Renal pelvis (tissue), 4 donors: ENCODE data around the gene BBLN. TPM values are rescaled to one million over a fixed set of nuclear protein-coding genes. Genes with fewer than 3 reads are reported as not detected.
"Not testable (repeated sequence)": the region's sequence is repeated elsewhere in the genome, so short reads cannot be mapped to it uniquely, and the experiment has no call there.

Source experiments
- DNase-seq: peaks from one replicate; pipeline ENCODE4 v3.0.0-alpha.2; 2013
- polyA plus RNA-seq, 3 donors: library from polyadenylated mRNA; unstranded; fragments of 120-200 nt; gene quantifications; one replicate each; pipeline ENCODE4 v1.2.1, GENCODE V29; 2013; ENCODE audit not compliant: insufficient read length in 3 of 3

BBLN gene
- polyA plus RNA-seq, 3 donors = 51.7 to 63.7 (median 61.9) TPM

DNA sequence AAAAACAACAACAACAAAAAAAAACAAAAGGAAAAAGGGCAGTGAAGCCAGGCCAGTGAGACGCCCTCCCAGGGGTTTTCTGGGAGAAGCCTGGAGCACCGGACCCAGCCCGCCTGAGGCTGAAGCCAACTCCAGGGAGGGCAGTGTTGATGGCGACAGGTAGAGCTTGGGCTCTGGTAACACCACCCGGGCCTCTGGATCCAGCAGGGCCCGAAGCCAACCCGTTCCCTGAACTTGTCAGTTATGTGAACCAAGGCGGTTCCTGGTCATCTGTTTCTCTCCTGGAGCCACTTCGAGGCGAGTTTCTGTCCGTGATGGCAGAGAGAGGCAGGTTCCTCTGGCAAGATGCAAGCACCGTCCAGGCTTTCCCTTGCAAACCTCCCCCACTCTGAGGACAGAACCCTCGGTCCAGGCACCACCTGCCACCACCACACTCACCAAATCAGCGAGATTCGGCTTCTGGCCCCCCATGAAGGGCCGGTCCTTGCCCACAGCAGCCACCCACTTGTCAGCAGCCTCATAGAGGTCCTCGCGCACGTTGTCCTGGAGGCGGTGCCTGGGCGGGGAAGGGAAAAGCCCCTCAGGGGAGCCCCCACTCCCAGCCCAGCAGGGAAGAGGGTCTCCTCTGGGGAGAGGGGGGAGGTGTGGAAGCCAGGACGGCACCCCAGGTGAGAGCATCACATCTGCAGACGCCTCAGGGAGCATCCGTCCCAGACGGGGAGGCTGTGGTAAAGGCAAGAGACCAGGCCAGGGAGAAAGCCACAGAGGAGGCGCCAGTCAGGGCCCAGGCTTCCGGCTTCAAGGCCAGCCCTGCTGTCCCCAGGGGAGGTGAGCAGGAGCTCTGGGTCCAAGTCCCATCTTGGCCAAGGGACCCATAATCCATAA, 37.9 kb upstream of the BBLN start:
- DNase-seq = no peak

DNA sequence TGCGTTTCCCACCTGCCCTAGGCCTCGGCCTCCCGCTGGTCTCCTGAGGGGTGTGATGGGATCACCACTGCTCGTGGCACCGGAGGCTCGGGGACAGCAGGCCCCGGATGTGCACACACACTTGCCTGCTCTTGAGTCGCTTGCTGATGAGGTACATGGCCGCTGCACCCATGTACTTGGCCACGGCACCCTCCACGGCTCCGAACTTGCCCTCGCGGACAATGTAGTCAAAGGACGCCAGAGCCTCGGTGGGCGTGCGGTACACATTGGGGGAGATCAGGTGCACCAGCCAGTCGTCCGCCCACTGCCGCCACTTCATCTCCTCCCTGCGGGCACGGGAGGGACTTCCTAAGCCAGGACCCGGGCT, 37.3 kb upstream of the BBLN start:
- no peak for DNase-seq

DNA sequence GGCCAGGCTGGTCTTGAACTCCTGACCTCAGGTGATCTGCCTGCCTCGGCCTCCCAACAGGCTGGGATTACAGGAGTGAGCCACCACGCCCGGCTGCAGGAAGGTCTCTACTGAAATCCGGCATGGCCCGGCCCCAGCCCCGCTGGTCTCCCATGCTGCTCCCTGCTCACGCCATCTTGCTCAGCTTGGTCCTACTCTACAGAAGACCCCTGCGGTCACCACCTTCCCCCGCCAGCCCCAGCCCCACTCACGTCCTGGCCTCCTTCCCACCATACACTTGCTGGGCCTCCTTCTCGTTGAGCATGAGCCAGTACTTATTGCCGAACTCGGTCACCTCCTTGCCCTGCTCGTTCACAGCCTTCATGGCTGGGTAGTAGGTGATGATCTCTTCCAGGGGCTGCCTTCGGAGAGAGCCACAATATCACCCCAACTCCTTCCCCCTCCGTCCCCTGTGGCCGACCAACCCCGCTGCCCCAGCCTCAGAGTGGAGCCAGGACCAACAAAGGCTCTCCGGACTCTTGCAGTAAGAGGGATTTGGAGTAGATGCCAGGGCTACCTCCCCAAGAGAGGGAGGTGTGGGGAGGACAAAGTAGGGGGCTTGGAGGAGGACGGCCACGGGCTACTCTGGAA, 36.5 kb upstream of the BBLN start:
- DNase-seq = no peak

DNA sequence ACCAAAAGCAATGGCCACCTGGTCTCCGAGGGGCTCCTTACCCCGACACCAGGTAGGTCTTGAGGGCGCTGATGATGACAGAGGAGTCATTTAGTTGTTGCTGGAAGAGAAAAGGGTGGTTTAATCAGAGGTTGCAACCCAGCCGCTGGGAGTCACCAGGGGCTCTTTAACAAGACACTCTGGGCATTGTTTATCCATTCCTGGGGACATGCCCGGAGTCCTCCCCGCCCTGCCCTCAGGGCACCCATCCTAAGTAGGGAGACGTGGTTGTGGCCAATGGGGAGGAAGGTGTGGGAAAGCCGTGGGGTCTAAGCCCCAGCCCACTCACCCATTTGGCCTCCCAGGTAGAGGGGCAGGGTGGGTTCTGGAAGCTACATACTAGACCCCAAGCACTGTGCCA, 35.6 kb upstream of the BBLN start:
- no peak for DNase-seq

DNA sequence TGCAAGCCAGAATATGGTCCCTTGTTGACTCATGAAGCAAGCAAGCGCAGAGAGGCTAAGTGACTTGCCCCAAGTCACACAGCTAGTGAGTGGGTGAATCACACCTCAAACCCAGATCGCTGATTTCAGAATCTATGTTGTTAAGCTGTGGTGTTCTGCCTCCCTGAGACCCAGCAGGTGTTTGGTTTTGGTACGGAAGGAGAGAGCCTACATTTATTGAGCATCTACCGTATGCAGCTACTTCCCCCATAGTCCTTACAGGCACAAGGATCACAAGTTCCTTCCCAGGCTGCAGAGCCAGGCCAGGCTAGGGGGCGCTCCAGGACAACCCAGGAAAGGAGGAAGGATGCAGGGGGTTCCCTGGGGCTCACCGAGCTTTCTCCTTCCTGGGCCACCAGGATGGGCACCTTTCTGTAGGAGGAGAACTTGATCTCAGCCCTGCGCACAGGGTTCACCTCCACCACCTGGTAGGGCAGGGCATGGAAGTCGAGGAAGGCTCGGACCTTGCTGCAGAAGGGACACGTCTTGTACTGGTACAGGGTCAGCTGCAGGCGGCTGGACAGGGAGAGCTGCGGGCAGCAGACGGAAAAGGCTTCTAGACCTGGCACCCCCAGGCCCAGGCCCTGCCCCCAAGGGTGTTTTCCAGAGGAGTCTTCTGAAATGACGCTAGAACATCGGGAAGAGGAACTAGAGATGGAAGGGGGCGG, 35.0 kb upstream of the BBLN start:
- no peak for DNase-seq

- DNase-seq = no peak
These were observed 34.3 kb upstream of the BBLN start for GRCh38 chr9:128125580-128126354.

GRCh38 chr9:128127568-128127989, 32.5 kb upstream of the BBLN start, which contains the start of gene PTGES2:
TSS of gene PTGES2 (minus strand) at chr9:128127729. CDS start at chr9:128127717, 12 bp downstream.
- peak; percentile 88 for DNase-seq

- DNase-seq = peak; percentile 93
These were observed 31.9 kb upstream of the BBLN start for GRCh38 chr9:128127990-128128835.

GRCh38 chr9:128128836-128129590, 31.1 kb upstream of the BBLN start:
- DNase-seq = no peak

DNA sequence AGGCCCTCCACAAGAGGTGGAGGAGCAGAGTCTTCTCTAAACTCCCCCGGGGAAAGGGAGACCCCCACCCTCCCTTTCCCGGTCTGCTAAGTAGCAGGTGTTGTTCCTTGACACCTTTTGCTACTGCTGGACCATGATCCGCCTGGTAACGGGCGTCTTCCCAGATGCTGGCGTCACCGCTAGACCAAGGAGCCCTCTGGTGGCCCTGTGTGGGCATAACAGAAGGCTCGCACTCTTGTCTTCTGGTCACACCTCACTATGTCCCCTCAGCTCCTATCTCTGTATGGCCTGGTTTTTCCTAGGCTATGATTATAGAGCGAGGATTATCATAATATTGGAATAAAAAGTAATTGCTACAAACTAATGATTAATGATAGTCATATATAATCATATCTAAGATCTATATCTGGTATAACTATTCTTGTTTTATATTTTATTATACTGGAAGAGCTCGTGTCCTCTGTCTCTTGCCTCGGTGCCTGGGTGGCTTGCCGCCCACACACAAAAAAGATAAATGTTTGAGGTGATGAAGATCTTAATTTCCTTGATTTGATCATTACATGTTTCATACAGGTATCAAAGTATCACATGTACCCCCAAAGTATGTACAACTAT, 30.0 kb upstream of the BBLN start:
- not testable (repeated sequence) for DNase-seq

DNA sequence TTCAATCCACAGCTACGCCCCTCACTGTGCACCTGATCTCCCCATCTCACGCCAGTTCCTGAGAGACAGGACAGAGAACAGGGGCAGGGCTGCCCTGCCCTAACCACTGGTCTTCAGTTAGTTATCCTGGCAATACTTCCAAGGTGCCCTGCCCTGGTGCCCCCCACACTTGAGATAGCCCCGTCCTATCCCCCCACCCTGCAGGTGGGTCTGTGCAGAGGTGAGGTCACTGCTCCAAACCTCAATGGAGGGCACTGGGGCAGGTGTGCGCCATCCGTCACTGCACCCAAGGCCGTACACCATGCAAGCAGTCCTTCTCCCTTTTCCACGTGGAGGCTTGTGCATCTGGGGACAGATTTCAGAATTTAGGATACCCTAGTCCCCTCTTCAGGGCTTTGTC, 29.4 kb upstream of the BBLN start:
- DNase-seq = not testable (repeated sequence)

DNA sequence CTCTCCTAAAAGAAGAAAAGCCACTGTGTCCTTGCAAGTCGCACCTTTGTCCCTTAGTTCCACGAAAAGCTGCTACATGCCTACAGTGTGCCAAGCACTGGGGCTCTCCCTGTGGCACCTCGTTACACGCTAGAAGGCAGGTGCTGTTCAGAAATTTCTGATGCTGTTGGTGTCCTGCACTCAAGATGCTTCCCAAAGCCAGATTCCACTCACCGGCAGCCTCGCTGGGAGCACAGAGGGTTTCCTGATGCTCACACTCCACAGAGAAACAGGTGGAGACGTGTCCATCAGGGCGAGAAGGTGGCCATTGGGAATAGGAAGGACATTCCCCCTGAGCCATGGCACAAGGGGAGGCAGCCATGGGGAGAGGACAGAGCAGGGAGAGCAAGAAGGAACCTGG, 28.7 kb upstream of the BBLN start:
- DNase-seq = not testable (repeated sequence)

GRCh38 chr9:128132139-128132538, 27.9 kb upstream of the BBLN start:
- not testable (repeated sequence) for DNase-seq

DNA sequence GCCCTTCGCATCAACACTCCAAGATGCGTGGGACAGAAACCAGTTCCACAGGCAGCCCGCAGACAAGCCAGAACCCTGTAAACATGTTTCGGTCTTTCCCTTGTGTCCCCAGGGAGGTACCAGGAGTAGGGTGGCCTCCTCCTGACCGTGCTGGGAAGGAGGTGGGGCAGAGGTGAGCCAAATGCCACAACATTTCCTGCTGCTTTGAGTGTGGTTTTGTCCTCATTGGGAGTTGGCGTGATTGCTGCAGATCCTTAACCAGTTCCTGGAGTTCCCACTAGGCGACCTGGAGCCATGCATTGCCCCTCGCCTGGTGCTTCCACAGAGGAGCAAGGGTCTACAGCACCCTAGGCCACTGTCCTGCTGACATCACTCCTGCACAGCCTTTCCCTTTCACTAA, 24.5 kb upstream of the BBLN start:
- DNase-seq = not testable (repeated sequence)

DNA sequence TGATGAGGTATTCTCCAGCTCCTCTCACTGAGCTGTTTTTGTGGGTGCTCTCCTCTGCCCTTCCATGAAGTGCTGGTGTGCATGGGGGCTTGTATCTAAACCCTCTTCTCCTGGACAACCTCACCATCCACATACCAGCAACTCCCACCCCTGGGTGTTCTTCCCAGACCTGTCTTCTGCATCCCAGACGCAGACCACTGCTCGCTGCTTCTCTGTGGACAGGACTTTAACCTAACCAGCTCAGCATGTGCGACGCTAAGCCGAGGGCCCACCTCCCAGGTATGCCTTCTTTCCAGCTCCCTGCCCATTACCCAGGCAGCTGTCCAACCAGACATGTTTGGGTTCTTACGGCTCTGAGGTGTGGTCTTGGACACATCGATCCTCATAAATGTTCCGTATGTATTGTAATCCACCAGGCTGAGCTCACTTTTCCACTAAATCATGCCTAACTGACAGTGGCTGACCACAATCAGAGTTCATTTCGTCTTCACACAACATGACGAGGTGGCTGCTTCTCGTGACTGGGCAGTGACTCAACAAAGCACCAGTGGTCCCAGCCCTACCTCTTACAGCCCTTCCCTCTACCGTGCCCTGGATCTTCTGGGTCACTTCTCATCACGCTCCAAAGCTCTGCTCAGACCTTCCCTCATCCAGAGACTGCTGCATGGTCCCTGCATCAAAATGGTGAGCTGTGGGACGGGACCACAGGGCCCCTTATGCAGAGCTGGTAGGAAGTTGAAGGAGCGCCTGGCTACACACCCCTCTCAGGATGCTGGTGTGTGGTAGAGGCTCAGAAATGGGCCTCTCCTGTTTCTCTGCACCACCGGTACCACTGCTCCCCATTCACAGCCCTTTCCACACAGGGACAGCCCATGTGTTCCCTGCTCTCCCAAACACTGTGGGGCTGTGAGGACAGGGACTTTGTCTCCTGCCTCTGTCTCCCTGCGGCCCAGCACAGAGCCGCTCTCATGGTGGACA, 23.0 kb upstream of the BBLN start:
- DNase-seq = no peak

DNA sequence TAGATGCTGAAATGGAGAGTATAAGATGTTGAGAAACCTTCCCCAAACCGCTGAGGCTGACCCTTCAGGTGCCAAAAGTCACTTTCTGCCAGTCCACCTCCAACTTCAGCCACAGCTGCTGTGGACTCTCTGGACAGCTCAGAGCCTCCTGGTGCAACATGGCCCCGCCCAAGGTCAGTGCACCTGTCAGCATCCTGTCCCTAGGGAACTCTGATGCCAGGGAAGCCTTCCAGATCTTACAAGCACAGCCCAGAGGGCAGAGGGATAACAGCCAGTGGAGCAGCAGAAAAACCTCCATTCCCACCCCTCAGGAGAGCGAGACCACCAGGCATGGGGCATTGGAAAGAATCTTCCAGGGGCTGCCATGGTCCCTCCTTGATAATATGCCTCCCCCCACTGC, 22.1 kb upstream of the BBLN start:
- no peak for DNase-seq

GRCh38 chr9:128139621-128140020, 20.4 kb upstream of the BBLN start:
- no peak for DNase-seq

DNA sequence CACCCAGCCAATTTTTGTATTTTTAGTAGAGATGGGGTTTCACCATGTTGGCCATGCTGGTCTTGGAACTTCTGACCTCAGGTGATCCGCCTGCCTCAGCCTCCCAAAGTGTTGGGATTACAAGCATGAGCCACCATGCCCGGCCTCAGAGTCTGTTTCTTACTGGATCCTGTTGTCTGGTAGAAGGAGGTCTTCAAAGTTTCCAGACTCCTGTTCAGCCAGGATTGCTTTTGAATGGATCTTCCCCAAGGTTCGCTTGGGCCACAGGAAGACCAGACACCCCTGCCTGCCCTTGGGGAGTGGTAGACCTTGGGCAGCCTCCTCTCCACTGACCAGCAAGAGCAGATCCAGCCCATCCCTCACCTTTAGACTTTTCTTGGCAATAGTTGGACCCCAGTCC, 18.5 kb upstream of the BBLN start:
- DNase-seq = no peak
